Adrenal gland (tissue), 12 donors: Measurements from ENCODE around the gene SEMA4A. TPM values are rescaled to one million over a fixed set of nuclear protein-coding genes. Genes with fewer than 3 reads are reported as not detected.
"Not testable (repeated sequence)": the region's sequence is repeated elsewhere in the genome, so short reads cannot be mapped to it uniquely, and the experiment has no call there.

ENCODE experiments used
- DNase-seq, 7 donors: peaks; one replicate each; pipeline ENCODE4 v3.0.0-alpha.2; 2019 to 2020
- H3K27ac ChIP-seq, 5 donors: fragments of 200-600 bp; sonication (generic) in 4 of 5; 1 replicate in 3 of 5; 2 replicates in 2 of 5; pipeline versions ENCODE4 v1.5.1 to v1.8.0; 2016 to 2020; ENCODE audit warnings: mild to moderate bottlenecking in 1 of 5
- H3K27me3 ChIP-seq: fragments of 200-600 bp; 2 replicates; pipeline ENCODE4 v1.8.0; 2021
- H3K36me3 ChIP-seq, 2 donors: fragments of 200-600 bp; replicated peaks in 1 of 2; 1 replicate in 1 of 2; 2 replicates in 1 of 2; pipeline versions ENCODE4 v1.5.1 to v1.8.0; 2018 to 2022
- H3K4me1 ChIP-seq, 2 donors: fragments of 200-600 bp; replicated peaks in 1 of 2; 1 replicate in 1 of 2; 2 replicates in 1 of 2; pipeline versions ENCODE4 v1.5.1 to v1.8.0; 2018 to 2021
- H3K4me3 ChIP-seq, 4 donors: fragments of 200-600 bp; sonication (generic) in 3 of 4; one replicate each; pipeline ENCODE4 v1.5.1; 2016 to 2018
- H3K9me3 ChIP-seq, 3 donors: fragments of 200-600 bp; sonication (generic) in 1 of 3; replicated peaks in 1 of 3; 1 replicate in 2 of 3; 2 replicates in 1 of 3; pipeline versions ENCODE4 v1.5.1 to v1.8.0; 2016 to 2021
- CTCF ChIP-seq, 6 experiments: fragments of 450-650 bp in 4 of 6; fragments of 200-600 bp in 2 of 6; sonication (generic) in 1 of 6; IDR thresholded peaks; 1 replicate in 5 of 6; 2 replicates in 1 of 6; pipeline versions ENCODE4 v1.5.1 to v1.8.0; 2016 to 2021; ENCODE audit warnings: antibody characterized with exemption in 6 of 6, mild to moderate bottlenecking in 2 of 6, moderate library complexity in 1 of 6
- POLR2A ChIP-seq, 2 donors: fragments of 450-650 bp; IDR thresholded peaks; one replicate each; pipeline ENCODE4 v1.6.1; 2017; ENCODE audit warnings: antibody characterized with exemption in 2 of 2, mild to moderate bottlenecking in 2 of 2, moderate library complexity in 1 of 2
- WGBS, 4 donors: extraction: QIAGEN DNeasy Blood & Tissue Kit in 2 of 4; methylation state at CpG; one replicate each; pipeline versions ENCODE4 v1.1.5 to v1.1.7; 2013 to 2017; 5-methylcytosine and 5-hydroxymethylcytosine counted together
- intact Hi-C, 2 donors: fragments of 100-400 bp; cut with DNase I; formaldehyde crosslinking; loops; one replicate each; pipeline versions ENCODE4 v1.14.1 to v1.15.0; 2022 to 2023
- polyA plus RNA-seq, 3 donors: library from polyadenylated mRNA; stranded (reverse); fragments of 200-250 nt in 2 of 3; fragments of 350-450 nt in 1 of 3; fragmentation: Illumina TruSeq in 1 of 3; extraction: RNeasy Lipid Tissue Mini Kit (QIAGEN cat#74804) in 1 of 3; gene quantifications; one replicate each; pipeline ENCODE4 v1.2.3, GENCODE V29; 2013 to 2014
- total RNA-seq, 9 donors: library from RNA; depleted of rRNA in 4 of 9; stranded (reverse); fragments of >200 nt in 4 of 9; fragments of 120-200 nt in 1 of 9; fragmentation: NEBNext Ultra II Directional in 1 of 9; extraction: Animal tissue kit (Norgen Biotek cat#: 25700) in 1 of 9; gene quantifications; one replicate each; pipeline versions ENCODE4 v1.1.0 to v1.2.4, GENCODE V29; 2013 to 2023
- donor health status: healthy with polysubstance abuse.
- donor health status: Bipolar disorder and iron deficiency.
- donor health status: DM: yes; HTN: yes; CAD: no.
- donor health status: DM: no; HTN: no; CAD: no.
- donor health status: DM: no; HTN: no; CAD: no.
- donor health status: DM: yes; HTN: yes; CAD: no.

Gene SEMA4A
- total and polyA plus RNA-seq, 12 donors = 0.30 to 4.8 (median 1.8) TPM

GRCh38 chr1:156212833-156213643 is 59.7 kb downstream of the SEMA4A start, which contains the start of gene PMF1:
PMF1 (plus strand) TSS chr1:156213007; CDS start chr1:156213016, 9 bp downstream.
- H3K4me1 ChIP-seq = peaks cover 21% of the 10 kb centered on the region in 2 donors
- H3K27me3 ChIP-seq = no peaks in the 10 kb centered on the region
- peak within 1 kb of the TSS; percentile 88 to 97 (median 93) for H3K27ac ChIP-seq
- H3K4me3 ChIP-seq = peak within 1 kb of the TSS; percentile 40 to 82 (median 62)
- intact Hi-C loops = no loop called here
- 0 to 1% (median 0%) methylated on average over 11 to 61 of the region's 61 CpGs for WGBS, 4 donors
- no peaks in the 10 kb centered on the region for H3K9me3 ChIP-seq
- peak; percentile 97 to 99 (median 98) for DNase-seq
- peaks cover 0 to 22% of the 10 kb centered on the region in 2 donors for H3K36me3 ChIP-seq
- TF ChIP-seq POLR2A (IDR thresholded peaks at IDR 0.05) = peak; percentile 43 to 70
- TF ChIP-seq CTCF (IDR thresholded peaks at IDR 0.05) = peak in 2 of 6 experiments; percentile 9 to 35

- H3K9me3 ChIP-seq = no peaks in the 10 kb centered on the region
- intact Hi-C loops = no loop called here
- peak overlapping the region; percentile 88 to 97 (median 93) for H3K27ac ChIP-seq
- 11 to 19% (median 16%) methylated on average over 10 to 11 of the region's 11 CpGs for WGBS, 4 donors
- no peaks in the 10 kb centered on the region for H3K27me3 ChIP-seq
- TF ChIP-seq CTCF (IDR thresholded peaks at IDR 0.05) = no peak
- no peak for TF ChIP-seq POLR2A (IDR thresholded peaks at IDR 0.05)
- peak overlapping the region in 3 of 4 donors; percentile 40 to 82 (median 67) for H3K4me3 ChIP-seq
- no peak for DNase-seq
- peaks cover 27% of the 10 kb centered on the region in 2 donors for H3K4me1 ChIP-seq
- H3K36me3 ChIP-seq = peaks cover 0 to 17% of the 10 kb centered on the region in 2 donors
These were observed 60.2 kb downstream of the SEMA4A start for GRCh38 chr1:156213644-156213966.

- H3K36me3 ChIP-seq = peaks cover 0 to 17% of the 10 kb centered on the region in 2 donors
- peak overlapping the region in 1 of 4 donors; percentile 67 for H3K4me3 ChIP-seq
- intact Hi-C loops = no loop called here
- TF ChIP-seq CTCF (IDR thresholded peaks at IDR 0.05) (no peak), POLR2A (IDR thresholded peaks at IDR 0.05) (no peak)
- H3K27me3 ChIP-seq = no peaks in the 10 kb centered on the region
- peaks cover 28 to 31% of the 10 kb centered on the region in 2 donors for H3K4me1 ChIP-seq
- peak in 1 of 7 donors; percentile 62 for DNase-seq
- 75 to 82% (median 77%) methylated on average over 16 of the region's 16 CpGs for WGBS, 4 donors
- peak overlapping the region in 2 of 5 donors; percentile 5 to 97 for H3K27ac ChIP-seq
- H3K9me3 ChIP-seq = no peaks in the 10 kb centered on the region
These were observed 60.8 kb downstream of the SEMA4A start for GRCh38 chr1:156214024-156214748.

GRCh38 chr1:156216361-156217086 is 63.1 kb downstream of the SEMA4A start:
- H3K27ac ChIP-seq, H3K4me3 ChIP-seq, H3K9me3 ChIP-seq, intact Hi-C loops, H3K27me3 ChIP-seq, DNase-seq: not testable (repeated sequence)
- Histone ChIP-seq H3K4me1 (peaks cover 28 to 31% of the 10 kb centered on the region in 2 donors), H3K36me3 (peaks cover 0 to 14% of the 10 kb centered on the region in 2 donors)
- 90 to 98% (median 94%) methylated on average over 27 to 55 of the region's 55 CpGs for WGBS, 4 donors
